HG02571 (cell line): ENCODE measurements around the gene ANKDD1B.
"Not testable (repeated sequence)": the region's sequence is repeated elsewhere in the genome, so short reads cannot be mapped to it uniquely, and the experiment has no call there.

Experiments
- ATAC-seq: cut with Tn5 transposase; IDR thresholded peaks from one replicate; pipeline ENCODE4 v1.9.1; 2021; ENCODE audit warnings: mild to moderate bottlenecking, moderate library complexity; ENCODE audit not compliant: unreplicated experiment

The ANKDD1B gene

DNA sequence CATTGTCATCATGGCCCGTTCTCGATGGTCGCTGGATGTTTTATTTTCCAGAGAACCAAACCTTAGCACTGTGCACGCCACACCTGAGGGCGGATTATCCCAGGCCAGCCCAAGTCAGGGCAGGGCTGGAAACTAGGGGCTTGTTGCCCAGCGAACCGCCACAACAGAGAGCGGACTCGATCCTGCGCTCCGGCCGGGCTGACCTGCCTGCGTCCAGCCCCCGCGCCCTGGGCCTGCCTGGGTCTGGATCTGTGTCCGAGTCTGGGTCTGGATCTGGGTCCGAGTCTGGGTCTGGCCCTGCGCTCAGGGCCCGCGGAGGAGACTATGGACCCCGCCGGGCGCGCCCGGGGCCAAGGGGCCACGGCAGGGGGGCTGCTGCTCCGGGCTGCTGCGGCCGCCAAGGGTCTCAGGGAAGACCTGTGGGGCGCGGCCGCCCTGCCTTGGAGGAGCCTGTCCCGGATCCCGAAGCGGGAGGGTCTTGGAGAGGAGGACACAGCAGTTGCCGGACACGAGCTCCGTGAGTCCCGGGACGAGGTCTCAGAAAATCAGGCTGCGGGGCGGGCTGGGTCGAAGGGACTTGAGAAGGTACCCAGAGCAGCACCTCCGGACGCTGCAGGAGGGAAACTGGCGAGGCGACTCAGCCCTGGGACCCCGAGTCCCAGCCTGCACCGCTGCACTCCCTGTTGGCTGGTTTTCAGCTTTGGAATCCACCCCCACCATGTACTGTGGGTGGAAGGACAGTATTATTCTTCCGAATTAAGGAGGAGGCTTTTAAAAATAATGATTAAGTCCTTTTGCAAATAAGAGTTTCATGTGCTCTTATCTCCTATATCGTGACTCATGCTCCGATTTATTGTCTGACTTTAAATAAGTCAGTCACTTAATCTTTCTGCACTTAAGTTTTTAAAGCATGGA, at the start of gene ANKDD1B:
ANKDD1B (plus strand) TSS at position 143 of the 915 bp plus-strand sequence; CDS start at position 325, 182 bp downstream.
- no peak for ATAC-seq

DNA sequence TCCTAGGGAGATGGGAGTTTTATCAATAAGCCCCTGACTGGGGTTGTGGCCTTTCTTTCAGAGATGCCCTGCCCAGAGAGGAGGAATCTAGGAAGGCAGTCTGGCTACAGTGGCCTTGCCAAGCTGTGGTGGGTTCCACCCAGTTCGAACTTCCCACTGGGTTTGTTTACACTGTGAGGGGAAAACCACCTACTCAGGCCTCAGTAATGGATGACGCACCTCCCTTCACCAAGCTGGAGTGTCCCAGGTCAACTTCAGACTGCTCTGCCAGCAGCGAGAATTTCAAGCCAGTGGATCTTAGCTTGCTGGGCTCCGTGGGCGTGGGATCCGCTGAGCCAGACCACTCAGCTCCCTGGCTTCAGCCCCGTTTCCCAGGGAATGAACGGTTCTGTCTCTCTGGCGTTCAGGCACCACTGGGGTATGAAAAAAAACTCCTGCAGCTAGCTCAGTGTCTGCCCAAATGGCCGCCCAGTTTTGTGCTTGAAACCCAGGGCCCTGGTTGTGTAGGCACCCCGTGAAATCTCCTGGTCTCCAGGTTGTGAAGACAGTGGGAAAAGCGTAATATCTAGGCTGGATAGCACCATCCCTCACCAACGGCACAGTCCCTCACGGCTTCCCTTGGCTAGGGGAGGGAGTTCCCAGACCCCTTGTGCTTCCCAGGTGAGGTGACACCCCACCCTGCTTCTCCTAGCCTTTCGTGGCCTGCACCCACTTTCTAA, 45.1 kb upstream of the ANKDD1B start:
- peak; percentile 23 for ATAC-seq

DNA sequence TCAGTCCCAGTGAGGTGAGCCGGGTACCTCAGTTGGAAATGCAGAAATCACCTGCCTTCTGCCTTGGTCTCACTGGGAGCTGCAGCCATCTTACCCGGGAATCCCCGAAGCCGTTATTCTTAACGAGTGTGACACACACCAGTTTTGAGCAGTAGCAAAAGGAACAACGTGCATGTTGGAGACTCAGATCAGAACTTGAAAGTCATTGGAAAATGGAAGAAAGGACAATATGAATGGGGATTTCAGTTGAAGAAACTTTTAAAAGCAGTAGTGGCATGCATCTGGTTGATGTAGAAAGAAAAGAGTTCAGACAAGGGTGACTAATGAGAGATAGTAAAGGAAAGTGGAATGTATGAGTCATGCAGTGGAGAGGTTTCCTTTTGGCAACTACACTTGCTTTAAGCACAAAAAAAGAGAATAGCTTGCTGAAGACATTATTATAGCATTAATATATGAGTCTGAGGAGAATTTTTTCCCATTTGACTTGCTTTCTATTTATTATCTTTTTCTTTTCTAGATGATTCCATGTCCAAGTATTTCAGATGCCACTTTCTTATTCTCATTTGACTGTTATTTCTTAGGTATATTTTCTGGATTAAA, 44.4 kb upstream of the ANKDD1B start:
- peak; percentile 70 for ATAC-seq

DNA sequence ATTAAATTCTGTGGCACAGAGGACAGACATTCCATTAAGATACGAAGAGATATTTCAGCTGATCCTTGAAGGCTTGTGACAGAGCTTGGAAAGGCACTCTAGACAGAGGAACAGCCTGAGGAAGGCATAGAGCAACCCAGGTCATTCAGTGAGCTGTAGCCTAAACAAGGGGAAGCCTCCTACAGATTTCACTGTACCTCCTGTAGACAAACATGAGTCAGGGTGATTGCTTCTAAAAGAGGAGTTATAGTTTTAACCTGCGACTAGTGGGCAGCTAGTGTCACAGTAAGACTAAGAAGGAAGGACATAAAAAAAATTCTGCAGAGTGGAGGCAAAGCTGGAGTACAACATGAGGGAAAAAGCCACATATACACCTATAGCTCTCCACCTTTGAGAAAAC, 43.5 kb upstream of the ANKDD1B start:
- no peak for ATAC-seq

DNA sequence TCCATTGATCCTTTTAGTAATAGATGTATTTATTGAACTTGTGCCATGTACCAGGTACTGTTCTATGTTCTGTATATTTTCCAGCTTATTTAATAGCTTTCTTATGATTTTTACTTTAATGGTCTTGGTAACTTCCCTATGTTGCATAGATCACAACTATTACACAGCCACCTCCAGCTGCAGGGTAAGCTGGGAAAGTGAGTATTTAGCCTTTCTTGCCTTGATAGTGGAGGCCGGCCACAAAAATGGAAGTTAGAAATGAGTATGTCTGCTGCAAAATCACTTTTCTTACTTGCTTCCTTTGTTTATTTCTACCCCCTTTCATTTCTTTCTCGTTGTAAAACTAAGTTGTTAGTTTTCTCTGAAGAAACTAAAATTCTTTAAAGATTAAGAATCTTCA, 43.1 kb upstream of the ANKDD1B start:
- no peak for ATAC-seq

DNA sequence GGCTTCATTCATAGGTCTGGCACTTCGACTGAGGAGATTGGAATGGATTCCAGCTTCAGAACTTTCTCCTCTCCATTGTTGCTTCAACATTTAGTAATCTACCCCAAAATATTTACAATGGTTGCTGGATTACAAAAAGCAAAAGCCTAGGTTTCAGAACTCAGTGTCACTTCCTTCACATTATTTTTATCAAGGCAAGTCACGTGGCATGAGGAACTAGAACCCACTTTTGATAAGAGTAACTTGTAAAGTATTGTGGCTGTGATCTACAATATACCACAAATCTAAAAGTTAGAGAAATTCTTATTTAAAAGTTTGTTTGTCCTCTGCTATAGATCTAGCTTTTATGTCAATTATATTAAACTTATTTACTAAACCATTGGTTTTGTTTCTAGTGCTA, 39.7 kb upstream of the ANKDD1B start:
- ATAC-seq = no peak

DNA sequence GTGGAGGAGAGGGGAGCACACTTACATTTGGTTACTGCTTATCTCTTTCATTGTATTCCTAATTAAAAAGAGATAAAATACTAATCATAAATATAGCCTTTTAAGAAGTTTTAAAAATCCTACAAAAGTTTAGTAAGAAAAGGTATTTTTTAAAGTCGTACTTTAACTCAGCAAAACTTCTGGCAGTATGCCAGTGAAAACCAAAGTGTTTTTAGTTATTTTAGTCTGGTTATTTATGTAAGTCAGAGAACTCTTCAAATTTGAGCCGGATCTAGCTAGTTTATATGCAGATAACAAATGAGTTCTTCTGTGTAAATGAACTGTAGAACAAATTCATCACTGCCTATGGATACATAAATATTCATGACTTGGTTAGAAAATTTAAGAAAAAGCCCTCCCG, 36.5 kb upstream of the ANKDD1B start:
- peak; percentile 3 for ATAC-seq

DNA sequence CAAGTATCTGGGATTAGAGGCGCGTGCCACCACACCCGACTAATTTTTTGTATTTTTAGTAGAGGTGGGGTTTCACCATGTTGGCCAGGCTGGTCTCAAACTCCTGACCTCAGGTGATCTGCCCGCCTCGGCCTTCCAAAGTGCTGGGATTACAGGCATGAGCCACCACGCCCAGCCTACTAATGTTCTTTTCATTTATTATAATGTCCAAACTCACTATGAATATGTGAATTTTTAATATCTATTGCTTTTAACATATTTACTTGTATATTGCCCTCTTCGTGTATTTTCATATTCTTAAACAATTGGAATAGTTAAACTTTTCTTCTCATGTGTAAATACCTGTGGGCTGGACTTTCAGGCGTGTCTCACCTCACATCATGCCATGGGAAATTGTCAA, 33.0 kb upstream of the ANKDD1B start:
- ATAC-seq = not testable (repeated sequence)

DNA sequence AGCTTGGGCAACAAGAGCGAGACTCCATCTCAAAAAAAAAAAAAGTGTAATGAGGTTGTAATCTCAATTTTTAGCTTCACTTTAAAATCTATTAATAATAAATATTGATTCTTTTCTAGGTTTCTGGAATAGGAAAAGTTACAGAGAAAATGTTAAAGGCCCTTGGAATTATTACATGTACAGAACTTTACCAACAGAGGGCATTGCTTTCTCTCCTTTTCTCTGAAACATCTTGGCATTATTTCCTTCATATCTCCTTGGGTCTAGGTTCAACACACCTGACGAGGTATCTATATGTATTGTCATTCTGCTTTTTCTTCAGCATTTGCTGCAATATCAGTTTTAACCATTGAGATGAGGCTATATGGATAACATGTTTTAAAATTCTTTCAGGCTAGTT, 26.6 kb upstream of the ANKDD1B start:
- ATAC-seq = no peak

DNA sequence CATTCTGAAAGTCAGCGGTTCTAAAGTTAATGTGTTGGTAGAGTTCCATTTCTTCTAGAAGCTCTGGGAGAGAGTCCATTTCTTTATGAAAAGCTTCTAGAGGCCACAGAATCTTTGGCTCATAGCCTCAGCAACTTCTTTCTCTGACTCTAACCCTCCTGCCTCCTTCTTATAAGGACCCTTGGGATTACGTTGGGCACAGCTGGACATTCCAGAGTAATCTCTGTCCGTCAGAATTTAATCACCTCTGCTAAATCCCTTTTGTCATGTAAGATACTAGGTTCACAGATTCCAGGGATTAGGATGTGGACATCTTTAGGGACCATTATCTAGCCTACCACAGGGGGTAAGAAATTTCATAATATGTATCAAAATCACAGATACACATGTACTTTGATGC, 22.6 kb upstream of the ANKDD1B start:
- no peak for ATAC-seq

DNA sequence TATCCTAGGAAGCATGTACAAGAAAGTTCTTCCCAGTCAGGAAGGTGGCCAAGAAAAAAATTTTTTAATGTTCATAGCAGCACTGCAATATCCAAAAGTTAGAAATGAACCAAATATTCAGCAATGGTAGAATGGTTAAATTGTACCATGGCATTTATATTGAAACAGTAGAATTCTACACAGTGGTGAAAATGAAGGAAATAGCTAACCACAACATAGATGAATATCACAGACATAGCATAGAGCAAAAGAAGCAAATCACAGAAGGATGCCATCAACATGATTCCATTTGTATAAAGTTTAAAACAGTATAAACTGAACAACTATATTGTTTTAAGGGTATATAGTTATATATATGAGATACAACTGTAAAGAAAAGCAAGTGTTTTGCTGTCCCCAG, 10.7 kb upstream of the ANKDD1B start:
- no peak for ATAC-seq

DNA sequence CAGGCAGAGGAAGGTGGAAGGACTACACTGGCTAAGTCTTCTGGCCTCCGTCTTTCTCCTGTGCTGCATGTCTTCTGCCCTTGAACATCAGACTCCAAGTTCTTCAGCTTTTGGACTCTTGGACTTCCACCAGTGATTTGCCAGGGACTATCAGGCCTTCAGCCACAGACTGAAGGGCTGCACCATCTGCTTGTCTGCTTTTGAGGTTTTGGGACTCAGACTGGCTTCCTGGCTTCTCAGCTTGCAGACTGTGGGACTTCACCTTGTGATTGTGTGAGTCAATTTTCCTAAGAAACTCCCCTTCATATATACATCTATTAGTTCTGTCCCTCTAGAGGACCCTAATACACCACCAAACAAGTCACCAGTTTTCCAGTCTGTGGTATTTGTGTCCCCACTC, 9.7 kb upstream of the ANKDD1B start:
- no peak for ATAC-seq

DNA sequence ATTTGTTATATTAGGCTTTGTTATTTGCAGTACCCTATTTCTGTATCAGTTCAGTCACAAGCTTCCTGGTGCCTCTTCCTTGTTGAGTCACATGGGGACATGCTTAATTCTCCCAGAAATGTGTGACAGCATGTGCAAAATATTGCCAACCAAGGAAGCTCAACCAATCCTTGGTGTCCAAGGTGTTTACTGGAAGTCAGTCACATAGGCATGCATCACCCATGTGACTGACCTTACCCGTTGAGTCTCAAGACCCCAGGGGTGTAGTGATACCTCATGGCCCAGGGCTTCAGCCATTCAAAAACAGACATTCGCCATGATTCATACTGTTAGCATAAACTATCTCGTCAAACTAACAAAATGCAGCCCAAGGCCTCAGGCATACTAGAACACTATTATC, 9.3 kb upstream of the ANKDD1B start:
- ATAC-seq = no peak

DNA sequence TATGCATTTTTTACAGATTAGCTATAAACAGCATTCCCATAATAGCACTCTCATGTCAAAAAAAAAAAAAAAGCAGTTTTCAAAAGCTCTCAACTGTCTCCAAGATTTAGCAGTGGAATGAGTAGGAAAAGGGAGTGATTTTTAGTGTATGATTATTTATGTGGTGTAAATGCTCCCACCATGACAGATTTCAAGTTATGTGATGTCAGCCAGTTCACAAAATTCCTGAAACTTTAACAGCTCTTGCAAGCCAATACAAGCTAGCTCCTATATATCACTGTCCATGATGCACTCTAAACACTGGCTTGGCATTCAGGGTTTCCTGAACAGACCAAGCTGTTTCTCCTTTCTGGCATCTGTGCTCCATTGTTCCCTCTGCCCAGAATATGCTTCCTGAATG, 7.9 kb upstream of the ANKDD1B start:
- no peak for ATAC-seq

DNA sequence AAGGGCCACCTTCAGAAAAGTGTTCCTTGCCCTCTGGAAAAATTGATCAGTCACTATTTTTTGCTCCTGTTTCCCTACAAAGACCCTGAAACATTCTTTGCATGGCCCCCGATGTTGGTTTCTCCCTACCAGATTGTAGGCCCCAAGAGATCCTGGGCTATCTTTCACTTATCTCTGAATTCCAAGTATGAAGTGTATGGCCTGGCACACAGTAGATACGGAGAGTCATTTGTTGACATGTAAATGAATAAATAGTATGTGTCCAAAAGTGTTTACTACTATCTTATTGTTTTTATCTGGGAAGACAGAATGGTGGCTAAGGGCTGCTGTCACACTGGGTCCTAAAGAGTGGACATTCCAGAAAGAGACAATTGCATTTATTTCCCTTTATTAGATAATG, 7.4 kb upstream of the ANKDD1B start:
- ATAC-seq = no peak

DNA sequence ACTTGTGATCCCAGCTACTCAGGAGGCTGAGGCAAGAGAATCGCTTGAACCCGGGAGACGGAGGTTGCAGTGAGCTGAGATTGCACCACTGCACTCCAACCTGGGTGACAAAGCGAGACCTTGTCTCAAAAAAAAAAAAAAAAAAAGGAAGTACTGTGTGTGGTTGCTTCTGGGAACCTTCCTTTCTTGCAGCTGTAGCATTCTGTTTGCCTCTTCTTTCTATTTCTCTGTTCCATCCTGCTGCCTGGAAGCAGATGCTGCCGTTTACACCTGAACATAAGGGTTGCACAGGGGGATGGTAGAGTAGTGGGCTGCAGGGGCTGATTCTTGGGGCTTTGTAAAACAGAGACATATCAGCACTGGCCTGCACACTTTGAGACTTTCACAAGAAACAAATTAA, 3.9 kb upstream of the ANKDD1B start:
- not testable (repeated sequence) for ATAC-seq

DNA sequence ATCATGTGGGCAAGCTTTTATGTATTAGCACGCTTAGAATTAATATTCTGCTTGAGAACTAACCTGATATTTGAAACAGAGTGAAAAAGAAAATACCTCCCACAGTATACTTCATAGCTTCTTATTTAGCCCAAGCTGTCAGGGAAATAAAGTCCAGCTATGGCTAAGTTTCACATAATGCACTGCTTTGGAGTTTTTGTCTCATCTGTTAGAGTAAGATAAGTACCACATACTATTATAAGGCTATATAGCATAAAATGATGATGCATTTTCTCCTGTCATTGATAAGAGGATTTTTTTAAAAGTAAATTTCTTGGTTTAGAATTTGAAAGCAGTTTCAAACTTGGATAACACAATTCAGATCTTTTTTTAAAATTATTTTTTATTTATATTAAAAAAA, 2.4 kb upstream of the ANKDD1B start:
- no peak for ATAC-seq

DNA sequence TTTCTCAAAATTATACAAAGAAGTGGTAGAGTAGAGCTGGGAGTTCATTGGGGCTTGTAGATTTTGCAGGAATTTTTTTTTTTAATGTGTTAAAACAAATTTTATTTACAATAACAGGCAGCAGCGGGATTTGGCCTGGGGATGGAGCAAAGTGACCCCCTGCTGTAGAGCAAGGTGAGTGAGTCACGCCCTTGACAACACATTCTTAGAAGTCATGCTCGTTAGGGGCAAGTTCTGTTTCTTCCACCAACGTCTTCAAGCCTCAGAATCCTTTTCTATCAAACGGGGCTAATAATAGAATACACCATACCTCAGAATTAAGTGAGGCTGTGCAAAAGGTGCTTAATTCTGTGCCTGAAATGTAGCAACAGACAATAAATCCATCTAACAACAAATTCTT, 1.1 kb upstream of the ANKDD1B start:
- no peak for ATAC-seq

DNA sequence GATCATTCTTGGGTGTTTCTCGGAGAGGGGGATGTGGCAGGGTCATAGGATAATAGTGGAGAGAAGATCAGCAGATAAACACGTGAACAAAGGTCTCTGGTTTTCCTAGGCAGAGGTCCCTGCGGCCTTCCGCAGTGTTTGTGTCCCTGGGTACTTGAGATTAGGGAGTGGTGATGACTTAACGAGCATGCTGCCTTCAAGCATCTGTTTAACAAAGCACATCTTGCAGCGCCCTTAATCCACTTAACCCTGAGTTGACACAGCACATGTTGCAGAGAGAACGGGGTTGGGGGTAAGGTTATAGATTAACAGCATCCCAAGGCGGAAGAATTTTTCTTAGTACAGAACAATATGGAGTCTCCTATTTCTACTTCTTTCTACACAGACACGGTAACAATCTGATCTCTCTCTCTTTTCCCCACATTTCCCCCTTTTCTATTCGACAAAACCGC, 368 bp upstream of the ANKDD1B start:
- not testable (repeated sequence) for ATAC-seq

DNA sequence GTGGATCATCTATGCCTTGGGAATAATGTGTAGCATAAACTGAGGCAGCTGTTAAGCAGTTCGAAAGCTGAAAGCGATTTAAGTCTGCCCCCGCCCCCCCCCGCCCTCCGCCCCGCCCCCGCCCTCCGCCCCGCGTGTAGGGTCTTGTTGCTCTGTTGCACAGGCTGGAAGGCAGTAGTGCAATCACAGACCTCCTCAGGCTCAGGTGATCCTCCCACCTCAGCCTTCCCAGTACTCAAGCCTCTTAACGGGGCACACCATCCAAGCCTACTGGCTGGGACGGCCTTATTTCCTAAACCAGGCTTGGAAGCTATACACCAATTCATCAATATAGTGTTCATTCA, 945 bp downstream of the ANKDD1B start:
- ATAC-seq = no peak

DNA sequence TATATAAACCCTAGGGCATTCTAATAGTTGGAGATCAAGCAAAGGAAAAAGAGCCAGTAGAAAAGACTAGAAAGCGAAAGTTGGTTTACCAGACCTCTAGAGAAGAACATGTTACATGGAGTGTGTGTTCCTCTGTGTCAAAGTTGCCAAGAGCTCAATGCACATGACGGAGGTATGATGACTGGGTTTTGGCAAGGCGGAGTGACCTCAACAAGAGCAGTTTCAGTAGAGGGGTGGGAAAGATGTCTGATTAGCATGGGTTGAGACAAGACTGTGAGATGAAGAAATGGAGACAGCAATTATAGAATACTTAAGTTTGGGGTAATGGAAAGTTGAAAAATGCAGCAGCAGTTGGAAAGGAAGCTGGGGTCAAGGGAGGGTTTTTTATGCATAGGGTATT, 1.6 kb downstream of the ANKDD1B start:
- no peak for ATAC-seq

DNA sequence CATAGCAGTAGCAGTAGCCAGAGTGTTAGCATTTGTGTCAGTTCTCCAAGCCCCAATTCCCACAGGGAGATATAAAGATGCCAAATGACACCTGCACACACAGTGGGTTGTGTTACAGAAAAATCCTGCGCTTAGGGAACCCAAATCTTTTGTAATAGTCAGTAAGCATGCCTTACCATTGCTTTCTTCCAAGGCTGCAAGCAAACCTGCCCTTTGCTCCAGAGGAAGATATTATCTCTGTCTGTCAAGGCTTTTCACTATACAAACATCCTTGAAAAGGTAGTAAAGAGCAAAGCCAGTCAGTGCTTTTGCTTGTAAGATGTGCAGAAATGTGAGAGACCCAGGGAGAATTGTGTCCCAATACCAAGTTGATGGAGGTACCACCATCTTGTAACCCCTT, 2.9 kb downstream of the ANKDD1B start:
- no peak for ATAC-seq
